HS-5 (cell line): ENCODE data around the gene ZNF384.
"Not testable (repeated sequence)": the region's sequence is repeated elsewhere in the genome, so short reads cannot be mapped to it uniquely, and the experiment has no call there.

ENCODE experiments used
- DNase-seq: peaks from one replicate; pipeline ENCODE4 v3.0.0-alpha.2; 2012; ENCODE audit warnings: low read depth

Gene ZNF384

GRCh38 chr12:6688999-6689882 lies at the start of gene ZNF384:
ZNF384 (minus strand) TSS chr12:6689375; CDS start chr12:6679520, 9,855 bp downstream.
- peak; percentile 97 for DNase-seq

- DNase-seq: no peak
Measured at GRCh38 chr12:6736754-6737153, 47.6 kb upstream of the ZNF384 start.

- peak; percentile 52 for DNase-seq
Measured at GRCh38 chr12:6735448-6736191, 46.4 kb upstream of the ZNF384 start.

GRCh38 chr12:6734506-6735387 lies 45.6 kb upstream of the ZNF384 start:
- DNase-seq: no peak

GRCh38 chr12:6730169-6730568 lies 41.0 kb upstream of the ZNF384 start:
- no peak for DNase-seq

GRCh38 chr12:6729186-6729585 lies 40.0 kb upstream of the ZNF384 start:
- DNase-seq: no peak

GRCh38 chr12:6725350-6725749 lies 36.2 kb upstream of the ZNF384 start:
- no peak for DNase-seq

- DNase-seq: peak; percentile 23
Measured at GRCh38 chr12:6724409-6724797, 35.2 kb upstream of the ZNF384 start.

- peak; percentile 97 for DNase-seq
Measured at GRCh38 chr12:6723607-6724408, 34.6 kb upstream of the ZNF384 start, which contains the start of gene COPS7A. COPS7A (plus strand) TSS chr12:6724046; CDS start chr12:6724657, 611 bp downstream.

GRCh38 chr12:6722863-6723262 lies 33.7 kb upstream of the ZNF384 start:
- no peak for DNase-seq

- no peak for DNase-seq
Measured at GRCh38 chr12:6716874-6717437, 27.8 kb upstream of the ZNF384 start.

- DNase-seq: not testable (repeated sequence)
Measured at GRCh38 chr12:6716031-6716873, 27.1 kb upstream of the ZNF384 start.

GRCh38 chr12:6708960-6709394 lies 19.8 kb upstream of the ZNF384 start:
- no peak for DNase-seq

GRCh38 chr12:6708351-6708750 lies 19.2 kb upstream of the ZNF384 start:
- not testable (repeated sequence) for DNase-seq

GRCh38 chr12:6703631-6704030 lies 14.5 kb upstream of the ZNF384 start:
- no peak for DNase-seq

GRCh38 chr12:6701078-6701768 lies 12.0 kb upstream of the ZNF384 start:
- no peak for DNase-seq

GRCh38 chr12:6700646-6701051 lies 11.5 kb upstream of the ZNF384 start, which contains the start of gene PIANP:
PIANP (minus strand) TSS chr12:6700815; CDS start chr12:6698061, 2,754 bp downstream.
- DNase-seq: no peak

GRCh38 chr12:6699989-6700645 lies 10.9 kb upstream of the ZNF384 start:
- no peak for DNase-seq
